NCI-H226 (cell line): ENCODE measurements around the gene POLE2.
A peak's percentile ranks its signal among the peaks of the same experiment; 100 is the strongest.
"Not testable (repeated sequence)": the region's sequence is repeated elsewhere in the genome, so short reads cannot be mapped to it uniquely, and the experiment has no call there.

Experiments
- DNase-seq: peaks from one replicate; pipeline ENCODE4 v3.0.0-alpha.2; 2015

Gene POLE2, protein sequence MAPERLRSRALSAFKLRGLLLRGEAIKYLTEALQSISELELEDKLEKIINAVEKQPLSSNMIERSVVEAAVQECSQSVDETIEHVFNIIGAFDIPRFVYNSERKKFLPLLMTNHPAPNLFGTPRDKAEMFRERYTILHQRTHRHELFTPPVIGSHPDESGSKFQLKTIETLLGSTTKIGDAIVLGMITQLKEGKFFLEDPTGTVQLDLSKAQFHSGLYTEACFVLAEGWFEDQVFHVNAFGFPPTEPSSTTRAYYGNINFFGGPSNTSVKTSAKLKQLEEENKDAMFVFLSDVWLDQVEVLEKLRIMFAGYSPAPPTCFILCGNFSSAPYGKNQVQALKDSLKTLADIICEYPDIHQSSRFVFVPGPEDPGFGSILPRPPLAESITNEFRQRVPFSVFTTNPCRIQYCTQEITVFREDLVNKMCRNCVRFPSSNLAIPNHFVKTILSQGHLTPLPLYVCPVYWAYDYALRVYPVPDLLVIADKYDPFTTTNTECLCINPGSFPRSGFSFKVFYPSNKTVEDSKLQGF

DNA sequence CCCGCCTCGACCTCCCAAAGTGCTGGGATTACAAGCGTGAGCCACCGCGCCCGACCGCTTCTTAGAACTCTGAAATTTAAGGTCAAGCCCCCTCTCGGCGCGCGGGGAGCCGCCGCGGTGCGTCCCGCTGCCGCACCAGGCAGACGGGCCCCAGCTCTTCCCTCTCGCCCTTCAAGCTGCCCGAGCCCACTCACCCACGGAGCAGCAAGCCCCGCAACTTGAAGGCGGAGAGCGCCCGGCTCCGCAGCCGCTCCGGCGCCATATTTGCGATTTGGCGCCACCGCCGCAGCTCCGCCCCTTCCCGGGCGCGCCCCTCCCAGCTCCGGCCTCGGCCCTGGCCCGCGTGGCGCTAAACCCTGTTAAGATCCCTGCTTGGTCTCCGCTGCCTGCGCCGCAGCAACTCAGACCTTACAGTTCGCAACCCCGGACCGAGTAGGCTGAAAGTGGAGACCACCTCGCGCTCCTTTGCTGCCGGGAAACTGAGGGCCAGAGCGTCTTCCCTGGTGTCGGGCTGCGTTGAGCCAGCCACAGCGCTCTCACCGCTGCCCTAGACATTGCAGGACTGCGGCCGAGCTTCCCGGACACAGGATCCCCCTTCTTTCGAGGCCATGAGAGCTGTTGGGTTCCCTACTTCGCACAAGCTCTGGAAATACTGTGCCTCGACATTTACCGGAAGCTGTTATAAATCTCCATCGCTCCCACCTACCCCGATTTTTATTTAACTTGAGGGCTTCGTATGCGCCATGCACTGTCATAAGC lies at the start of gene POLE2:
POLE2 (minus strand) TSS at position 273 of the 759 bp plus-strand sequence; CDS start at position 262, 11 bp downstream.
- peak; percentile 48 for DNase-seq

DNA sequence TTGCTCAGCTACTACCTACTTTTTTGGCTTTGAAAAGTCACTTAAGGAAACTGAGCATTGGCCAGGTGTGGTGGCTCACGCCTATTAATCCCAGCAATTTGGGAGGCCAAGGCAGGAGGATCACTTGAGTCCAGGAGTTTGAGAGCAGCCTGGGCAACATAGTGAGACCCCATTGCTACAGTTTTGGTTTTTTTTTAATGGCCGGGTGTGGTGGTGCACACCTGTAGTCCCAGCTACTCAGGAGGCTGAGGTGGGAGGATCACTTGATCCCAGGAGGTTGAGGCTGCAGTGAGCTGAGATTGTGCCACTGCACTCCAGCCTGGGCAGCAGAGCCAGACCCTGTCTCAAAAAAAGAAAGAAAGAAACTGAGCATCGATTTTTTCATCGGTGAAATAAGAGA lies 47.7 kb upstream of the POLE2 start:
- not testable (repeated sequence) for DNase-seq

DNA sequence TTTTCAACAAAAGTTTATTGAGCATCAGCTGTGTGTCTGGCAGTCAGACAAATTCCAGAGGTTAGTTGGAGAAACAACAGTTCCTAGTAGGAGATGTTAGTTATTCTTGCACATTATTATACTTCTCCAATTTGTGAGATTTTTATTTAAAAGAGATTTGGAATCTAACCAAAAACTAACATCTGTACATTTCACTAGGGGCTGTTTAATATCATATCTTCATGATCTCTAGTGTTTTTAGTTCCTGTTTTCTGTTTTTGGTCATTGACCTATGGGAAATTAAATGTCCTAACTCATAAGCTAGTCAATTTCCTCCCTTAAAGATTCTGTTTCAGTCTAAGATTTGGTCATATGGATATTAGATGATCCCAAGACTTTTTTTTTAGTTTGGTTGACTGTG lies 45.8 kb upstream of the POLE2 start:
- no peak for DNase-seq

DNA sequence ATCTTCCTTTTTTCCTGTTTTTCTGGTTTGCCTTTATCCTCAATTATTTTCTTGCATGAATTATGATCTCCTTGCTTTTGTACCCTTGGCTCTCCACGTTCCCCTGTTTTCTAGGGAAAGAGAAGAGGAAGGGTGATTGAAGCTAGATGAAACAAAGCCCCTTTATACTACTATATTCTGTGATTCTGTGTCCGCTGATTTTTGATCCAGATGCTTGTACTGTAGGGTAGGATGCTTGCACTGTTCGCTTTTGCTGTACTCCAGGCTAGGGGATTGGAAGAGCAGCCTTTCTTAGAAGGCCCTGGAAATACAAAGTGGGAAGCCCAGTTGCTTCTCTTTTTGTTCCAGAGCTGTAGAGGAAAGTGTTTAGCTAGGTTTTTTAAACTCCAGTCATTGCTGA lies 44.9 kb upstream of the POLE2 start:
- no peak for DNase-seq

DNA sequence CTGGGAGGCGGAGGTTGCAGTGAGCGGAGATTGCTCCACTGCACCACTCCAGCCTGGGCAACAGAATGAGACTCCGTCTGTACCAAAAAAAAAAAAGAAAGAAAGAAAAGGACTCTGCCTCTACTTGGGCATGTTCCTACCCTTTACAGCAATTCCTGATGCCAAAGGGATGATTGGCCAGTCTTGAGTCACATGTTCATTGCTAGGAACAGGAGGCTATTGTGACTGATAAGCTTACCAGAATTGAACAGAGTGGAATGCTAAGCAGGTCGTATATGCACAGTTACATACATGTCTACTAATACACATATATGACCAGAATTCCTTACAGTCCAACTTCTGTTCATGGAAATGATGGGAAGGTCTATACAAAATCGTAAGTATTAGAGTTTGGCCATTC lies 39.2 kb upstream of the POLE2 start:
- no peak for DNase-seq

DNA sequence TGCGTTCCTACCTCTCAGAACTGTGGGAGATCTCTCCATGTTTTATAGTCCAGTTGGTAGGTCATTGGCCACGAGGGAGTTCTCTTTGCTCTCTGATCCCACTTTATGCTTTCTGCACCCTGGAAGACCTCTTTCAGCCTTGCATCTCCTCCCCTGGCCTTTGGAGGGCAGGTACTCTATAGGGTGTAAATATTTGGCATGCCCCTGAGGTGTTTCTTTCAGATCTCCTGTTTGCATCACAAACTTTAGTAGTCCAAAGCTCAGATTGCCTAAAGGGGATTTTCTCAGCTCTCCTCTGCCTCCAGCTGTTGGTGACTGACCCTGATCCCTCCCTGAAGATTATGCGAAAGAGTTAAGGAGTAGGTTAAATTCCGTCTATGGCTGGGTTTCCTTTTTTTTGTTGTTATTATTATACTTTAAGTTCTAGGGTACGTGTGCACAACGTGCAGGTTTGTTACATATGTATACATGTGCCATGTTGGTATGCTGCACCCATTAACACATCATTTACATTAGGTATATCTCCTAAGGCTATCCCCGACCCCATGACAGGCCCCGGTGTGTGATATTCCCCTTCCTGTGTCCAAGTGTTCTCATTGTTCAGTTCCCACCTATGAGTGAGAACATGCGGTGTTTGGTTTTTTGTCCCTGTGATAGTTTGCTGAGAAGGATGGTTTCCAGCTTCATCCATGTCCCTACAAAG lies 33.9 kb upstream of the POLE2 start:
- DNase-seq: not testable (repeated sequence)

DNA sequence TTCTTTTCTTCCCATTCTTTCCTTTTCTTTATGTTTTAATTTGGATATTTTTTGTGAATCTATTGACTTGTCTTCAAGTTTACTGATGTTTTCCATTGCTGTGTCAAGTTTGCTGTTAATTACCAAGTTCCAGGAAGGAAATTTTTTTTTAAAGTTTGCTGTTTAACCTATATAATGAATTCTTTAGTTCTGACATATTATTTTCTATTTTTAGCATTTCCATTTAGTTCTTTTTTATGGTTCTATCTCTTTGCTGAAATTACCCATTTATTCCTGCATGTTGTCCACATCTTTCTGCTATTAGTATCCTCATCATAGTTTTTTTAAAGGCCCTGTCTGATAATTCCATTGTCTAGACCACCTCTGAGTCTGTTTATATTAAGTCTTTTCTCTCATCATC lies 32.7 kb upstream of the POLE2 start:
- no peak for DNase-seq

DNA sequence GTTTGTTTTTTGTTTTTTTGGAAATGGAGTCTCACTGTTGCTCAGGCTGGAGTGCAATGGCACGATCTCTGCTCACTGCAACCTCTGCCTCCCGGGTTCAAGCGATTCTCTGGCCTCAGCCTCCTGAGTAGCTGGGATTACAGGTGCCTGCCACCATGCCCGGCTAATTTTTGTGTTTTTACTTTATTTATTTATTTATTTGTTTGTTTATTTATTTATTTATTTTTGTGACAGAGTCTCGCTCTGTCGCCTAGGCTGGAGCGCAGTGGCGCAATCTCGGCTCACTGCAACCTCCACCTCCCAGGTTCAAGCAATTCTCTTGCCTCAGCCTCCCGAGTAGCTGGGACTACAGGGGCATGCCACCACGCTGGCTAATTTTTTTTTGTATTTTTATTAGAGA lies 23.0 kb upstream of the POLE2 start:
- DNase-seq: not testable (repeated sequence)

DNA sequence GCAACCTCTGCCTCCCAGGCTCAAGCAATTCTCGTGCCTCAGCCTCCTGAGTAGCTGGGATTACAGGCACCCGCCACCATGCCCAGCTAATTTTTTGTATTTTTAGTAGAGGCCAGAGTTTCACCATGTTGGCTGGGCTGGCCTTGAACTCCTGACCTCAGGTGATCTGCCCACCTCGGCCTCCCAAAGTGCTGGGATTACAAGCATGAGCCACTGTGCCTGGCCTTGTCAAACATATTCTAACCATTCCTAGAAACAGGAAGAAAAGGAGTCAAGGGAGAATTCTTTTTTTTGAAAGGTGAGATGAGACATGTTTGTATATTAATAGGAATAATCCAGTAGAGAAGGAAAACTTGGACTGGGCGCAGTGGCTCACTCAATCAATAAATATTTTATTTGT lies 16.5 kb upstream of the POLE2 start:
- DNase-seq: not testable (repeated sequence)

DNA sequence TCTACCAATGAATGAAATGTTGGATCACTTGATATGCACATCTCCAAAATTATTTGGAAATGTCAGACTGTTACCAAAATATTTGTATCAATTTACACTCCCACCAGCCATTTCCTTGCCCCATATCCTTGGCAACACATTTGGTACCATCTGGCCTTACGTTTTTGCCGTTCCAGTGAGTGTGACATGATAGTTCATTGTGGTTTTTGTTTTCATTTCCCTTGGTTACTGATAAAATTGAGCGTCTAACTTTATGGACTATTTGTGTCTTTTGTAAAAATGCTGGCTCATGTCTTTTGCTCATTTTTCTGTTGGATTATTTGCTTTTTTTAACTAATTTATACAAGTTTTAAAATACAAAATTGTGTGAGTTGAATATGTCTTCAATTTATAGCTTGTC lies 16.0 kb upstream of the POLE2 start:
- DNase-seq: no peak

DNA sequence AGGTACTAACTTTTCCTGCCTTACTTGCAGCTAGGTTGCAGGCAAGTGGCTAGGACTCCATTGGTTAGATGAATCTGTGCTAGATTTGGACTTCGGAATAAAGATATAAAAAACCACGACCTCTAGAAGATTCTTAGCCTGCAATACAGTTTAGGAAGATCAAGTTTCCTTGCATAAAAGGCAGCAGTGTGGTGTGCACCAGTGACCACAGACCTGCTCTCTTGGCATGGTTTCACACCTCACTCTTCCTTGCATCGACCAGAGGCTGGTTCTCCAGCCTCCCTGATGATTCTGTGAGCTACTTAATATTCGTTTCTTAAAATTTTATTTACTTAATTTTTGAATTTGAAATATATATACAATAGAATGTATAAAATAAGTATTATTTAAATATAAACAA lies 14.7 kb upstream of the POLE2 start:
- DNase-seq: no peak

DNA sequence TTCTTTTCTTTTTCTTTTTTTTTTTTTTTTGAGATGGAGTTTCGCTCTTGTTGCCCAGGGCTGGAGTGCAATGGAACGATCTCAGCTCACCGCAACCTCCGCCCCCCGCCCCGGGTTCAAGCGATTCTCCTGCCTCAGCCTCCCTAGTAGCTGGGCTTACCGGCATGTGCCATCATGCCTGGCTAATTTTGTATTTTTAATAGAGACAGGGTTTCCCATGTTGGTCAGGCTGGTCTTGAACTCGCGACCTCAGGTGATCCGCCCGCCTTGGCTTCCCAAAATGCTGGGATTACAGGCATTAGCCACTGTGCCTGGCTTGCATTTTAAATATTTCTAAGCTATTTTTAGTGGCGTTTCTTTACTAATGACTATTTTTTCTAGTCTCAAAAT lies 5.7 kb upstream of the POLE2 start:
- DNase-seq: not testable (repeated sequence)

DNA sequence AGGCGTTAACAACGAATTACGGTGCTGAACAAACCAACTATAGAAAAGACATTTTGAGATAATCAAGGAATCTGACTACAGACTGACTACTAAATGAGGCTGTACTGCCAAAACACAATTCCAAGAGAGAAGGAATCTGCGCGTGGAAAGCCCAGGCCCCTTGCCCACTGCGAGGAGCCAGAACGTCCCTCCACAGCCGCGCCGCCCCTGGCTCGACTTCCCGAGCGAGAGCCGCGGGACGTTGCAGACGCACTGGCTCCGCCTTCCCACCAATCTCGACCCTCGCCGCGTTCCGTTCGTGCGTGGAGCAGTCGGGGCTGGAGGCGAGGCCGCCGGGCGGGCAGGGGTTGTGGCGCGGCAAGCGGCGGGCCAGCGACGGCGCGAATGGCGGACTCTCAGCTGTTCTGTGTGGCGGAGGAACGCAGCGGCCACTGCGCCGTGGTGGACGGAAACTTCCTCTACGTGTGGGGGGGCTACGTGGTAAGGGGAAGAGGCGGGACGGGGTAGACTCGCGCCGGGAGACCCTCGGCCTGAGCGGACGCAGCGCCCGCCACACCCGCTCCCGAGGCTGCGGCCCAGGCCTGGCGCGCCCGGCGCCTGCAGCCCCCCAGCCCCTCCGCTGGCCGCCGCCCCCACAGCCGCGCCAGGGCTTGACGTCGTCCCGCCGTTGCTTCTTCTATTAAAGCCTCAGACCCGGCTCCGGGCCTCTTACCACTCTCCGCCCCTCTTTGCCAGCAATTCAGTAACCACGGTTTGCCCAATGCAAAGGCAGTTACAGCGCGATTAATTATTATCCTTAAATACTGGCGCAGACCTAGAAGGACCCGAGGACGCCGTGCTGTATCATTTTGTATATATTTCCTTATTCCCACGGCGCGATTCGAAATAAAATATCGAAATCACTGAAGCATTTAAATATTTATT lies 5.1 kb upstream of the POLE2 start, which contains the start of gene KLHDC1:
KLHDC1 (plus strand) TSS at position 310 of the 924 bp plus-strand sequence; CDS start at position 385, 75 bp downstream.
- DNase-seq: peak; percentile 40

DNA sequence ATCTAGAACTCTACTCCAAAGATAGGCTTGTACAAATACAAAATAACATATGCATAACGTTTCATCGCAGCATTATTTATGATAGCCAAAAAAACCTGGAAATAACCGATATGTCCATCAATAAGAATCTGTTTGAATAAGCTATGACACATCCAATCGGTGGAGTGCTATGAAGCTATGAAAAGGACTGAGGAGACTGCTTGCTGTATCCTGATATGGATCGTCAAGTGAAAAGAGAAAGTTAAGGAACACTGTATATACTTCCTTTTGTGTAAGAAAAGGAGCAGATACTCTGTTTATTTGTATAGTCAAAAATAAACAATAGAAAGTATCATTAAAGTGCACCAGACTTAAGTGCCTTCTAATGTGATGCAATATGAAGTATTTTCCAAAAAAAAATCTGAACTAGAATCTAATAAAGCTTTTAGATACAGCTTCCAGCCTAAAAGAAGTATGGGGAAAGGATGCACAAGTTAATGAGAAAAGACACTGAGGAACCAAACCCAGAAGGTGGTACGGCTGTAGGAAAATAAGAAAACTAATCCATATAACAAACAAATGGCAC lies 4.3 kb upstream of the POLE2 start:
- no peak for DNase-seq

DNA sequence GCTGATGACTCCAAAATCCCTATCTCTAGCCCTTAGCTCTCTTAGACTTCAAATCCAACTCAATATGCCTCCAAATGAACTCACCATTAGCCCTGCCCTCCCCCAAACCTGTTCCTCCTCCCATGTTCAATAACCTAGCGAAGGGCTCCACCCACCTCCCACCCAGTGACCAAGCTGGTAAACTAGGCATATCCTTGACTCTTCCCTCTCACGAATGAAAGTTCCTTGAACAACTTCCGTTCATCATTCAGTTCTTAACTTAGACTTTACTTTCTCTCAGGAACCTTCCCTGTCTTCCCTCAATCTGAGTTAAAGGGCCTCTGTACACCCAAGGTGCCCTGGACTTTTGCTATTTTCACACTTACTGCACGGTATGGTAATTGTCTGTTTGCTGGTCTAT lies 3.0 kb upstream of the POLE2 start:
- DNase-seq: no peak

DNA sequence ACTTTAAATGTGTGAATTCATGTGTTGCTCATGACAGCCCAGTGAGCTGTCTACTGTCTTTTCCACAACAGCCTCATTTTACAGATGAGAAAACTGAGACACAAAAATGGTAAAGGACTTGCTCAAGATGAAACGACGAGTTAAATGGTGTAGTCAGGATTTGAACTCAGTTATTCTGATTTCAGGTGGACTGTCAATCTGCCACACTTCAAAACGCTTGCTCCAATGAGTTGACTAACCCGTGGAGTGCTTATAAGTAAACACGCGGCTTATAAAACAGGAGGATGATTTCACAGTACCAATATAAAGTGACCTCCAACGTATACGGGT lies 652 bp upstream of the POLE2 start:
- DNase-seq: no peak

DNA sequence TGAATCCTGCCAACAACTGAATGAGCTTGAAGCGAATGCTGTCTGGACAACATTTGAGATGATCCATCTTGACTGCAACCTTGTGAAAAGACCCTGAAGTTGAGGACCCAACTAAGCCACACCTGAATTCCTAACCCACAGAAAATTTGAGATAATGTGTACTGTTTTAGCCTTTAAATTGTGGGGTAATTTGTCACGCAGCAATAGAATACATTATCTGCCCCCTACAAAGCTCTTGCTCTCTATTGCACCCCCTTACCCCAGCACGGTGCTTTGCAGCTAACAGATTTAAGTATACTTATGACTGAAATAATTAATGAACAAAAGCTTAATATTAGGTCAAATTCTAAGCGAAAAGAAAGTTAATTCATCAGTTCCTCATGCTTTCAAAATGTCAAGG lies 1.6 kb downstream of the POLE2 start:
- DNase-seq: no peak

DNA sequence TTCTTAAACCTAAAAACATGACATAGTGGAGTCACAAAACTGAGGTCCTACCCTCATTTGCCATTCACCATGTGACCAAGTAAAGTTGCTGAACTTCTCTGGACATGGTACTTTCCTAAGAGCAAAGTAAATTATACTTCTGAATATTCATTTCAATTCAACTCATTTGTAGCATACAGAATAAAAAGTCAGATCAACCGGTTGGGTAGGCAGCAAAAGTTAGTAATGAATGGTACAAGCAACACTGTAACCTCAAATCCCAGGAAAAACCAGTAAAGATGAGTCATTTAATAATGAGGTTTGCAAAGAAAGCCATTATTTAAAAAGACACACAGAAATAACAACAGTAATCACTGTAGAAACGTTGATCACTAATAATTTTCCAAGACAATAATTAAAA lies 8.7 kb downstream of the POLE2 start:
- DNase-seq: no peak

DNA sequence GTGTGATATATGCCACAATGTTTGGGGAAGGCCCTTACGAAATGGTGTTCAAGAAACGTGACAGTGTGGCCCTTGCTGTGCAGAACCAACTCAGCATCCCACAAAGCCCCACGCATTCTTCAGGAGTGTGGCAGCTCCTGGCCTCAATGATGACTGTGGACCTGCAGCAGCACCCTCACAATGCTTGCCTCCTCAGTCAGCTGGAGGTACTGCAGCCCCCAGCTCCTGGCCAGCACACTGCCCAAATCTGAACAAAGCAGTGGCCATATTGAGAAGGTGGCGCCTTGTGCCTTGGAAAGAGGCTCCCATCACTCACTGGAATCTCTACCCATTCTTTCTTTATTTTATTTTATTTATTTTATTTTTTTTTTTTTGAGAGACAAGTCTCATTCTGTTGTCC lies 10.4 kb downstream of the POLE2 start:
- DNase-seq: no peak

DNA sequence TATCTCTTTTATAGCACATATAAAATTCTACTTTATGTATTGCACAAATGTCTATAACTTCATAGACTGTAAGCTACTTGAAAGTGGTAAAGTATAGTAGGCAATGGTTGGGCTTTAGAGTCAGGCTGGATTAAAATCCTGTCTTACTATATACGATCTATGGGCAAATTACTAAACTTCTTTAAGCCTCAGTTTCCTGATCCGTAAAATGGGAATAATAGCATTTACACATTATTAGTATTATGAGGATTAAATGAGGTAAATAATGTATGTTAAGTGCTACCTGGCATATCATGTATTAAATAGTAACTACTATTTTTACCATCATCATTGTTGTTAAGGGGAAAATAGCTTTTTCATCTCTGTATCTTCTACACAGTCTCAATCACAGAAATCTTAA lies 14.4 kb downstream of the POLE2 start:
- no peak for DNase-seq

DNA sequence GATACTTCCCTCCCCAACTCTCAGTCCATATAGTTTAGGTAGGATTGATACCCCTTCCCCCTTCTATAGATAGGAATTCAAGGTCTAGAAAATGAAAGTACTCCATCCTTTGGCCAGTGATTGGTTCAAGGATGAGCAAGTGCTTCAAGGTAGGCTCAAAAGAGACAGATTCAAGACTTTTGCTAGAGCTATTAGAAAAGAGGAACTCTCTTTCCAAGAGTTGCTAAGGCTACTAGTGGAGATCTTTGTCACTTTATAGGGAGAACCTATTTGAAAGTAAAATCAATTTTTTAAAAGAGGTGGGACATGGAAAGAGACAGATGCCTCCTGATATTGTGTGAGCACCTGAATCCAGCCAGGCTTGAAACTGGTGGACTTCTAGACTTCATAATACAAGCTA lies 17.5 kb downstream of the POLE2 start:
- DNase-seq: no peak
